Muscle of leg (tissue), 11 donors: ENCODE data around the gene TPX2. TPM values are rescaled to one million over a fixed set of nuclear protein-coding genes. Genes with fewer than 3 reads are reported as not detected.
A peak's percentile ranks its signal among the peaks of the same experiment; 100 is the strongest.

Source experiments
- DNase-seq: peaks from one replicate; pipeline ENCODE4 v3.0.0; 2013
- H3K27ac ChIP-seq: one replicate; pipeline ENCODE4 v1.5.1; 2013; ENCODE audit warnings: mild to moderate bottlenecking, low read length, control low read depth
- H3K27me3 ChIP-seq: one replicate; pipeline ENCODE4 v1.6.1; 2013; ENCODE audit warnings: low read length; ENCODE audit not compliant: control insufficient read depth, insufficient read depth
- H3K36me3 ChIP-seq: one replicate; pipeline ENCODE4 v1.6.1; 2013; ENCODE audit warnings: low read length; ENCODE audit not compliant: control insufficient read depth, insufficient read depth
- H3K4me1 ChIP-seq: one replicate; pipeline ENCODE4 v1.6.1; 2013; ENCODE audit warnings: low read length; ENCODE audit not compliant: control insufficient read depth, insufficient read depth
- H3K4me3 ChIP-seq: one replicate; pipeline ENCODE4 v1.5.1; 2013; ENCODE audit warnings: low read length, control low read depth
- H3K9me3 ChIP-seq: replicated peaks from 2 replicates; pipeline ENCODE4 v1.6.1; 2013; ENCODE audit warnings: low read depth, low read length; ENCODE audit not compliant: control insufficient read depth
- WGBS: methylation state at CpG from one replicate; pipeline ENCODE4 v1.1.5; 2013; ENCODE audit warnings: missing lambda C conversion rate; ENCODE audit not compliant: insufficient coverage; 5-methylcytosine and 5-hydroxymethylcytosine counted together
- polyA plus RNA-seq, 8 donors: library from polyadenylated mRNA; unstranded; fragments of 120-200 nt; gene quantifications; one replicate each; pipeline versions ENCODE4 v1.2.1 to v1.2.3, GENCODE V29; 2013; ENCODE audit warnings: inconsistent platforms in 1 of 8, low replicate concordance in 1 of 8; ENCODE audit not compliant: insufficient read length in 8 of 8, insufficient read depth in 1 of 8
- total RNA-seq: library from RNA; stranded (reverse); fragments of 120-200 nt; gene quantifications from one replicate; pipeline ENCODE4 v1.2.4, GENCODE V29; 2013

TPX2 gene
- total and polyA plus RNA-seq, 9 donors: 21.4 to 42.7 (median 27.9) TPM

- Histone ChIP-seq H3K27ac (peak overlapping the region; percentile 98), H3K4me1 (peaks cover 42% of the 10 kb centered on the region), H3K27me3 (no peaks in the 10 kb centered on the region), H3K4me3 (peak overlapping the region; percentile 95), H3K9me3 (no peaks in the 10 kb centered on the region), H3K36me3 (peaks cover 28% of the 10 kb centered on the region)
- no peak for DNase-seq
- WGBS: 84% methylated on average over 13 of the region's 22 CpGs
Measured at GRCh38 chr20:31721408-31722256, 17.5 kb upstream of the TPX2 start.

GRCh38 chr20:31722257-31723068 lies 16.6 kb upstream of the TPX2 start, which contains the start of gene BCL2L1:
Gene BCL2L1 (minus strand): TSS chr20:31722868. CDS start chr20:31722218, 650 bp downstream.
- DNase-seq: peak; percentile 92
- H3K27me3 ChIP-seq: no peaks in the 10 kb centered on the region
- peaks cover 22% of the 10 kb centered on the region for H3K36me3 ChIP-seq
- peak within 1 kb of the TSS; percentile 95 for H3K4me3 ChIP-seq
- peaks cover 42% of the 10 kb centered on the region for H3K4me1 ChIP-seq
- 0% methylated on average over 17 of the region's 38 CpGs for WGBS
- H3K27ac ChIP-seq: peak within 1 kb of the TSS; percentile 98
- no peaks in the 10 kb centered on the region for H3K9me3 ChIP-seq

GRCh38 chr20:31723069-31723318 lies 16.1 kb upstream of the TPX2 start:
- peaks cover 19% of the 10 kb centered on the region for H3K36me3 ChIP-seq
- H3K9me3 ChIP-seq: no peaks in the 10 kb centered on the region
- no peaks in the 10 kb centered on the region for H3K27me3 ChIP-seq
- H3K27ac ChIP-seq: peak overlapping the region; percentile 98
- peaks cover 38% of the 10 kb centered on the region for H3K4me1 ChIP-seq
- no peak for DNase-seq
- H3K4me3 ChIP-seq: peak overlapping the region; percentile 95
- 1% methylated on average over 10 of the region's 10 CpGs for WGBS

- no peaks in the 10 kb centered on the region for H3K9me3 ChIP-seq
Measured at GRCh38 chr20:31723319-31724078, 15.6 kb upstream of the TPX2 start.

GRCh38 chr20:31731321-31731717 lies 7.8 kb upstream of the TPX2 start:
- H3K36me3 ChIP-seq: no peaks in the 10 kb centered on the region
- H3K27ac ChIP-seq: no peak overlapping the region
- no peak for DNase-seq
- H3K4me3 ChIP-seq: no peak overlapping the region
- H3K4me1 ChIP-seq: no peaks in the 10 kb centered on the region
- 75% methylated on average over 3 of the region's 6 CpGs for WGBS
- H3K27me3 ChIP-seq: no peaks in the 10 kb centered on the region
- H3K9me3 ChIP-seq: no peaks in the 10 kb centered on the region

More at GRCh38 chr20:31723319-31724078, 15.6 kb upstream of the TPX2 start:
- Histone ChIP-seq H3K27me3 (no peaks in the 10 kb centered on the region), H3K4me3 (peak overlapping the region; percentile 95), H3K27ac (peak overlapping the region; percentile 98), H3K36me3 (peaks cover 17% of the 10 kb centered on the region), H3K4me1 (peaks cover 36% of the 10 kb centered on the region)
- WGBS: under 1% methylated on average over 64 of the region's 77 CpGs
- peak; percentile 99 for DNase-seq

- H3K27ac ChIP-seq: peak overlapping the region; percentile 75
- H3K4me1 ChIP-seq: peaks cover 10% of the 10 kb centered on the region
- no peak for DNase-seq
- H3K27me3 ChIP-seq: no peaks in the 10 kb centered on the region
- WGBS: no CpG with 5 or more reads among the region's 11 CpGs
- peaks cover 1% of the 10 kb centered on the region for H3K36me3 ChIP-seq
- no peaks in the 10 kb centered on the region for H3K9me3 ChIP-seq
- peak overlapping the region; percentile 92 for H3K4me3 ChIP-seq
Measured at GRCh38 chr20:31739550-31739977, 474 bp downstream of the TPX2 start.

- Histone ChIP-seq H3K4me1 (peaks cover 10% of the 10 kb centered on the region), H3K9me3 (no peaks in the 10 kb centered on the region), H3K36me3 (peaks cover 5% of the 10 kb centered on the region), H3K27me3 (no peaks in the 10 kb centered on the region), H3K27ac (no peak overlapping the region), H3K4me3 (peak overlapping the region; percentile 92)
- no peak for DNase-seq
- 0% methylated on average over 1 of the region's 1 CpG for WGBS
Measured at GRCh38 chr20:31740208-31740607, 1.1 kb downstream of the TPX2 start.

GRCh38 chr20:31740656-31741323 lies 1.7 kb downstream of the TPX2 start:
- H3K4me1 ChIP-seq: peaks cover 10% of the 10 kb centered on the region
- peaks cover 5% of the 10 kb centered on the region for H3K36me3 ChIP-seq
- H3K9me3 ChIP-seq: no peaks in the 10 kb centered on the region
- DNase-seq: no peak
- no CpG with 5 or more reads among the region's 1 CpG for WGBS
- H3K27ac ChIP-seq: no peak overlapping the region
- peak overlapping the region; percentile 92 for H3K4me3 ChIP-seq
- no peaks in the 10 kb centered on the region for H3K27me3 ChIP-seq

GRCh38 chr20:31746068-31746878 lies 7.2 kb downstream of the TPX2 start:
- H3K4me1 ChIP-seq: peaks cover 16% of the 10 kb centered on the region
- no peaks in the 10 kb centered on the region for H3K27me3 ChIP-seq
- H3K4me3 ChIP-seq: no peak overlapping the region
- H3K27ac ChIP-seq: no peak overlapping the region
- no peaks in the 10 kb centered on the region for H3K9me3 ChIP-seq
- no CpG with 5 or more reads among the region's 1 CpG for WGBS
- H3K36me3 ChIP-seq: peaks cover 5% of the 10 kb centered on the region
- DNase-seq: no peak
